T-helper 17 cell (primary cell): ENCODE data around the gene TSHZ1. TPM values are rescaled to one million over a fixed set of nuclear protein-coding genes. Genes with fewer than 3 reads are reported as not detected.

Experiments
- ATAC-seq: fragments of 150-1000 bp; cut with Tn5 transposase; 2 replicates; pipeline ENCODE4 v1.10.0; 2021; ENCODE audit warnings: mild to moderate bottlenecking, moderate library complexity
- DNase-seq, 3 donors: peaks; one replicate each; pipeline versions ENCODE4 v3.0.0 to v3.0.0-alpha.2; 2020 to 2021
- H3K9me3 ChIP-seq: one replicate; pipeline ENCODE4 v1.7.0; 2013; ENCODE audit warnings: low read length, mild to moderate bottlenecking; ENCODE audit not compliant: control insufficient read depth, poor library complexity, severe bottlenecking
- H3K27ac Mint-ChIP-seq: one replicate; pipeline ENCODE4 v1.8.0; 2022; ENCODE audit warnings: mild to moderate bottlenecking, moderate library complexity, mixed read lengths
- H3K27me3 Mint-ChIP-seq: one replicate; pipeline ENCODE4 v1.8.0; 2022; ENCODE audit warnings: mixed read lengths
- H3K36me3 Mint-ChIP-seq: one replicate; pipeline ENCODE4 v1.8.0; 2022; ENCODE audit warnings: low read depth, mixed read lengths
- H3K4me1 Mint-ChIP-seq: one replicate; pipeline ENCODE4 v1.8.0; 2022; ENCODE audit warnings: mild to moderate bottlenecking, mixed read lengths
- H3K4me3 Mint-ChIP-seq: one replicate; pipeline ENCODE4 v1.8.0; 2022; ENCODE audit warnings: mild to moderate bottlenecking, moderate library complexity, mixed read lengths
- total RNA-seq, 4 donors: library from RNA in 2 of 4; stranded (reverse) in 2 of 4; gene quantifications; one replicate each; pipeline ENCODE4 v1.2.3 and lab custom pipeline; 2022 to 2026

The TSHZ1 gene
- total RNA-seq, 2 donors from 2014 or later: 17.5 to 17.6 TPM

DNA sequence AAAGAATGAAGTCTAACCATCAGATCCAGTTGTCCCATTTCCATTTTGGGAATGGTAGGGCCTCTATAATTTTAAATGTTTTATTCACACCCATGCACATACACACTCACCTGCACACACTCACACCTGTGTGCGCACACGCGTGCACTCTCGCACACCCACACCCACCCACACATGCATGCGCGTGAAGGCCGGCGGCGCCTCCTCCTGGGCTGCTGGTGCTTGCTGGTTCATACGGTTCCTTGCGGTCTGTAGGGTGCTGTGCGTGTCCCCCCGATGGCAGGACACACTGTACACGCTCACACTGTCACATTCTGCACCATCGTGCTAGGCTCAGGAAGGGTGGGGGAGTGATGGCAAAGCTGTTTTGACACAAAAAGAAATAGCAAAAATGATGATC lies 63.2 kb downstream of the TSHZ1 start:
- no peaks in the 10 kb centered on the region for H3K27me3 Mint-ChIP-seq
- no peak overlapping the region for H3K27ac Mint-ChIP-seq
- no peaks in the 10 kb centered on the region for H3K9me3 ChIP-seq
- DNase-seq: no peak
- H3K4me1 Mint-ChIP-seq: peaks cover 23% of the 10 kb centered on the region
- no peak for ATAC-seq
- no peak overlapping the region for H3K4me3 Mint-ChIP-seq
- no peaks in the 10 kb centered on the region for H3K36me3 Mint-ChIP-seq

GRCh38 chr18:75275226-75275625 lies 64.6 kb downstream of the TSHZ1 start:
- Mint-ChIP-seq H3K27me3 (no peaks in the 10 kb centered on the region), H3K4me1 (peaks cover 25% of the 10 kb centered on the region), H3K36me3 (no peaks in the 10 kb centered on the region), H3K4me3 (no peak overlapping the region), H3K27ac (no peak overlapping the region)
- no peak for ATAC-seq
- DNase-seq: no peak
- no peaks in the 10 kb centered on the region for H3K9me3 ChIP-seq

DNA sequence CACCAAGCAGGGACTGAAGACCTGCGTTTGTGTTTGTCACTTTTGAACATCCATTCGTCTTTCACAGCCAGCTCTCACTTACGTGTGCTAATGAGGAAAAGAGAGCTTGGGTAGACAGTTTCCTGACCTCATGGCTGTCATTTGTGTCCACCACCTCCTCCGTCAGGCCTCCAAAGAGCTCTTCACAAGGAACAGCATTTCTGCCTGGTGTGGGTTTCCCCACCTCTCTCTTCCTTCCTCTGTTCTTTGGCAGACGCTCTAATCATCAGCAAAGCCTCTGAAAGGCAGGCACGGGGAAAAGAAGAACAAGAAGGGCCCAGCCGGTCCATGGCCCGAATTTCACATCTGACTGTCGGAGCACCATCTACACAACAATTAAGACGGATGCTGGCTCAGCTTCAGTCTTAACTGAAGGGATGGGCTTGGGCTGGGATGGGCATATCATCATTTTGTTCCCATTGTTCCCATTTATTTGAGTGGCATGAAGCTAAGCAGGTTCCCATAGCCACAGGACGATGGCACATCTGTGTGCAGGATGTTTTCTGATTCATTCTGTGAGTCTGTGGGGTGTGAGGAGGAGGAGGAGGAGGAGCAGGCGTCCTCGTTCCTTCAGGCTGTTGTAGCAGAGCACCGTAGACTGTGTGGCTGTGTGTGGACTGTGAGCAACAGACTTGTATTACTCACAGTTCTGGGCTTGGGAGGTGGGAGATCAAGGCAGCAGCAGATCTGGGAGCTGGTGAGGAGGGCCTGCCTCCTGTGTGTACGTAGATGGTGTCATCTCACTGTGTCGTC lies 66.4 kb downstream of the TSHZ1 start:
- H3K4me3 Mint-ChIP-seq: no peak overlapping the region
- H3K27ac Mint-ChIP-seq: peak overlapping the region; percentile 71
- DNase-seq: no peak
- ATAC-seq: no peak
- H3K4me1 Mint-ChIP-seq: peaks cover 32% of the 10 kb centered on the region
- H3K36me3 Mint-ChIP-seq: no peaks in the 10 kb centered on the region
- H3K9me3 ChIP-seq: no peaks in the 10 kb centered on the region
- H3K27me3 Mint-ChIP-seq: no peaks in the 10 kb centered on the region

DNA sequence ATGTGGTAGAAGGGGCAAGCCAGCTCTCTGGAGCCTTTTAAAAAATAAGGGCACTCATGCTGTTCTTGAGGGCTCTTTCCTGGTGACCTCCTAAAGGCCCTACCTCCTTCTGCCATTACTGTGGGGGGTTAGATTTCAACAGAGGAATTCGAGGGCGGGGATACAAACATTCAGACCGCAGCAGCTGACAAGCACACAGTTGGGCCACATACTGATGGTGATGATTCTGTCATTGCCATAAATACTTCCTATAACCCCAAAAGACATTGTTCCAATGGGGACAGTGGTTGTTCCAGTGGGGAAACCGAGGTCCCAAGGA lies 67.0 kb downstream of the TSHZ1 start:
- DNase-seq (no peak), ATAC-seq (no peak)
- Mint-ChIP-seq H3K4me1 (peaks cover 31% of the 10 kb centered on the region), H3K27me3 (no peaks in the 10 kb centered on the region), H3K4me3 (no peak overlapping the region), H3K27ac (no peak overlapping the region), H3K36me3 (no peaks in the 10 kb centered on the region)
- H3K9me3 ChIP-seq: no peaks in the 10 kb centered on the region

GRCh38 chr18:75279381-75279780 lies 68.8 kb downstream of the TSHZ1 start:
- Mint-ChIP-seq H3K27me3 (no peaks in the 10 kb centered on the region), H3K4me3 (no peak overlapping the region), H3K4me1 (peaks cover 24% of the 10 kb centered on the region), H3K27ac (peak overlapping the region; percentile 65), H3K36me3 (no peaks in the 10 kb centered on the region)
- H3K9me3 ChIP-seq: no peaks in the 10 kb centered on the region
- ATAC-seq: no peak
- no peak for DNase-seq

- peak overlapping the region; percentile 65 for H3K27ac Mint-ChIP-seq
Observed at GRCh38 chr18:75280427-75281280, 70.1 kb downstream of the TSHZ1 start.

DNA sequence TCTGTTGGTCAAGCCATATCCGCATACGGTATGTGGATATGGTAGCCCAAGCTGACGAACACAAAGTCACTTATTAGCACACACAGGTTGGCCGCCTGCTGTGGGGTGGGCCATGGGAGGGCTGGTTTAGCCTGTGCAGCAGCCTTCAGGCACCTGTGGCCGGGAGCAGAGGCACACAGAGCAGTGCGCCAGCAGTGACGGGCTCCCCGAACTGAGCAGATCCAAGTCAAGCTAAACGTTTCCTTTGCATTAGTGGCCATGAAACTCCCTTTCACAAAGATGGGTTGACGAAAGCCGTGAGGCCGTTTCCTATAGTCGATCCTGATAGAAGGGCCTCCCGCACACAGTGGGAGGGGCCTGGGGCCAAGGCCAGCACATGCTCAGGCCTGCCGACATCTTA lies 72.1 kb downstream of the TSHZ1 start:
- Mint-ChIP-seq H3K27ac (no peak overlapping the region), H3K27me3 (no peaks in the 10 kb centered on the region), H3K4me1 (peaks cover 21% of the 10 kb centered on the region), H3K36me3 (peaks cover 6% of the 10 kb centered on the region), H3K4me3 (no peak overlapping the region)
- ATAC-seq (no peak), DNase-seq (no peak)
- H3K9me3 ChIP-seq: no peaks in the 10 kb centered on the region

More at GRCh38 chr18:75280427-75281280, 70.1 kb downstream of the TSHZ1 start:
- no peaks in the 10 kb centered on the region for H3K9me3 ChIP-seq
- H3K27me3 Mint-ChIP-seq: no peaks in the 10 kb centered on the region
- no peak for ATAC-seq
- peaks cover 24% of the 10 kb centered on the region for H3K4me1 Mint-ChIP-seq
- no peak overlapping the region for H3K4me3 Mint-ChIP-seq
- DNase-seq: no peak
- peaks cover 2% of the 10 kb centered on the region for H3K36me3 Mint-ChIP-seq

DNA sequence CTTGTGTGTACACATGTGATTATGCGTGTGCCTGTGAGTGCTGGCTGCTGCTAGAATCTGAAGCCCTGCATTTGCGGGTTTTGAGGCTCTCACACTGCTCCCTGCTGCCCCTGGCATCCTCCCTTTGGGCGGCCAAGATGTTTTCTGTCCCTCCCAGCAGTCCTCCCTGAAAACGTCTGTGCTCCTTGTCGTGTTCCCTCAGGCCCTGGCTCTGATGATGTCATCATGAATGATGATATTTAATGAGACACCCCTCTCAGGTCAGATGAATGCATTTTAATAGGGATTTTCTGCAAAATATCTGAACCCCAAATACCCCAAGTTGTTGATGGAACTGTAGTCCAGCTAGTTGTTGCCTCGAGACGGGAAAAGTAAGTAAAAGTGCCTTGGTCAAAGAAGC lies 73.1 kb downstream of the TSHZ1 start:
- ATAC-seq (no peak), DNase-seq (no peak)
- no peaks in the 10 kb centered on the region for H3K27me3 Mint-ChIP-seq
- peaks cover 6% of the 10 kb centered on the region for H3K36me3 Mint-ChIP-seq
- peaks cover 21% of the 10 kb centered on the region for H3K4me1 Mint-ChIP-seq
- no peak overlapping the region for H3K27ac Mint-ChIP-seq
- no peak overlapping the region for H3K4me3 Mint-ChIP-seq
- no peaks in the 10 kb centered on the region for H3K9me3 ChIP-seq

DNA sequence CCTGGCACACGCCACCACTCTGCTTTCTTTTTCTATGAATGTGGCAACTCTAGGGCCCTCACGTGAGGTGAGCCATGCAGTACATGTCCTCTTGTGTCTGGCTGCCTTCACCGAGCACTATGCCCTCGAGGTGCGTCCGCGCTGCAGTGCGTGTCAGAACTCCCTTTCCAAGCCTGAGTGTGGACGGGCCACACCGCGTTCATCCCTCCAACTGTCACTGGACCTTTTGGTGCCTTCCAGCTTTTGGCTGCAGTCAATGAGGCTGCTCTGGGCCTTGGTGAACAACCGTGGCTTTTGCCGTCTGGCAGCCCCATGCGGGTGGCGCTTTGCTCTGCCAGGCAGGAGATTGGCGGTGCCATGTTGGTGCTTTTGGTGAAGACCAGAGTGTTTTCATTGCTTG lies 74.0 kb downstream of the TSHZ1 start:
- Mint-ChIP-seq H3K27ac (no peak overlapping the region), H3K4me3 (no peak overlapping the region), H3K27me3 (no peaks in the 10 kb centered on the region), H3K4me1 (peaks cover 15% of the 10 kb centered on the region), H3K36me3 (peaks cover 6% of the 10 kb centered on the region)
- no peak for DNase-seq
- no peaks in the 10 kb centered on the region for H3K9me3 ChIP-seq
- no peak for ATAC-seq

DNA sequence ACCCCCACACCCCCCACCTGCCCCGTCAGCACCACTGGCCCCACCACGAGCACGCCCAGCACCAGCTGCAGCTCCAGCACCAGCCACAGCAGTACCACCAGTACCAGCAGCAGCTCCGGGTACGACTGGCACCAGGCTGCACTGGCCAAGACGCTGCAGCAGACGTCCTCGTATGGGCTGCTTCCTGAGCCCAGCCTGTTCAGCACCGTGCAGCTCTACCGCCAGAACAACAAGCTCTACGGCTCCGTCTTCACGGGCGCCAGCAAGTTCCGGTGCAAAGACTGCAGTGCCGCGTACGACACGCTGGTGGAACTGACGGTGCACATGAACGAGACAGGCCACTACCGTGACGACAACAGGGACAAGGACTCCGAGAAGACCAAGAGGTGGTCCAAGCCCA lies 75.3 kb downstream of the TSHZ1 start:
- no peaks in the 10 kb centered on the region for H3K9me3 ChIP-seq
- no peak for ATAC-seq
- peaks cover 6% of the 10 kb centered on the region for H3K36me3 Mint-ChIP-seq

GRCh38 chr18:75287006-75287405 lies 76.4 kb downstream of the TSHZ1 start:
- peaks cover 5% of the 10 kb centered on the region for H3K4me1 Mint-ChIP-seq
- DNase-seq: no peak
- H3K27ac Mint-ChIP-seq: no peak overlapping the region
- H3K9me3 ChIP-seq: no peaks in the 10 kb centered on the region
- H3K36me3 Mint-ChIP-seq: peaks cover 6% of the 10 kb centered on the region
- no peaks in the 10 kb centered on the region for H3K27me3 Mint-ChIP-seq
- no peak for ATAC-seq
- no peak overlapping the region for H3K4me3 Mint-ChIP-seq

More for the DNA sequence above, 75.3 kb downstream of the TSHZ1 start:
- Mint-ChIP-seq H3K4me1 (peaks cover 8% of the 10 kb centered on the region), H3K27ac (no peak overlapping the region), H3K4me3 (no peak overlapping the region), H3K27me3 (no peaks in the 10 kb centered on the region)
- no peak for DNase-seq

DNA sequence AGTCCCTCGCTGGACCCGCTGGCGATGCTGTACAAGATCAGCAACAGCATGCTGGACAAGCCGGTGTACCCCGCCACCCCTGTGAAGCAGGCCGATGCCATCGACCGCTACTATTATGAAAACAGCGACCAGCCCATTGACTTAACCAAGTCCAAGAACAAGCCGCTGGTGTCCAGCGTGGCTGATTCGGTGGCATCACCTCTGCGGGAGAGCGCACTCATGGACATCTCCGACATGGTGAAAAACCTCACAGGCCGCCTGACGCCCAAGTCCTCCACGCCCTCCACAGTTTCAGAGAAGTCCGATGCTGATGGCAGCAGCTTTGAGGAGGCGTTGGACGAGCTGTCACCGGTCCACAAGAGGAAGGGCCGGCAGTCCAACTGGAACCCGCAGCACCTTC lies 77.1 kb downstream of the TSHZ1 start:
- H3K36me3 Mint-ChIP-seq: peaks cover 6% of the 10 kb centered on the region
- no peaks in the 10 kb centered on the region for H3K9me3 ChIP-seq
- DNase-seq: no peak
- ATAC-seq: no peak
- no peaks in the 10 kb centered on the region for H3K27me3 Mint-ChIP-seq
- no peak overlapping the region for H3K27ac Mint-ChIP-seq
- no peak overlapping the region for H3K4me3 Mint-ChIP-seq
- peaks cover 5% of the 10 kb centered on the region for H3K4me1 Mint-ChIP-seq

DNA sequence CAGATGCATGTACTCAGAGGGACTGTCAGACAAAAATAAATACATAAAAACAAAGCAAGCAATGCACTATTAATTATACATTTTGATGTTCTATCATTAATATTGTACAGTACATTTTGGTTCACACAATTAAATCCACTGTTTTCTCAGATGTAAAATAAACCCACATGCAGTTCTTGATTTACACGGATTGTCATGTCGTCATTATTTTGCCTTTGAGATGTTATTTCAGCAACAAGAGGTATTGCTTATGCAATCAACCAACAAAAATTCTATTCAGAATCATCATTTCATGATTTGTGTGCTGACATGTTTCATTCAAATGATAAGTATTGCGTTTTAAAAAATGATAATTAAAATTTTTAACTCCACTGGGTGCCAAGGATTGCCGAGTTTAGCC lies 79.2 kb downstream of the TSHZ1 start:
- Mint-ChIP-seq H3K27me3 (no peaks in the 10 kb centered on the region), H3K27ac (no peak overlapping the region), H3K4me3 (no peak overlapping the region), H3K4me1 (peaks cover 5% of the 10 kb centered on the region), H3K36me3 (peaks cover 6% of the 10 kb centered on the region)
- ATAC-seq (no peak), DNase-seq (no peak)
- no peaks in the 10 kb centered on the region for H3K9me3 ChIP-seq
